ENCODE results near the gene EXOC6. TPM values are rescaled to one million over a fixed set of nuclear protein-coding genes. Genes with fewer than 3 reads are reported as not detected.

EXOC6 gene
- total and polyA plus RNA-seq, 10 of the 15 experiments (the other 5 are each of a cell fraction or from before 2014, with no cell fraction given) = 7.6 to 53.8 (median 13.3) TPM

- H3K27ac ChIP-seq (ENCODE audit: control insufficient read depth, insufficient read depth) = no peak overlapping the region
- BruUV-seq (replicated peaks) = no TSS peak
- TF ChIP-seq CBX5 (IDR thresholded peaks at IDR 0.05; ENCODE audit: low read depth) (no peak), SREBF2 (IDR thresholded peaks at IDR 0.05; ENCODE audit: low read length) (no peak), ZNF592 (IDR thresholded peaks at IDR 0.05) (no peak), EED (IDR thresholded peaks at IDR 0.05; ENCODE audit: low read depth) (no peak), CHD1 (IDR thresholded peaks at IDR 0.05; ENCODE audit: low read depth, low read length) (no peak), LARP7 (IDR thresholded peaks at IDR 0.05) (no peak), SPI1 (IDR thresholded peaks at IDR 0.05; ENCODE audit: borderline replicate concordance, insufficient read depth, low read depth, low read length) (no peak), HSF1 (IDR thresholded peaks at IDR 0.05; ENCODE audit: low read depth, low read length) (no peak), ATF3 (IDR thresholded peaks at IDR 0.05; ENCODE audit: borderline replicate concordance, extremely low read depth, low read depth, low read length) (no peak), HDAC6 (IDR thresholded peaks at IDR 0.05; ENCODE audit: unreplicated experiment) (no peak)
- ChIA-PET SMC1A (ENCODE audit: uncharacterized antibody, unreplicated experiment) (interaction anchor here (0.6 to 1.2 kb wide), 4 partner anchors 13 to 885 kb away, joined by 3 read pairs; no protein-coding TSS in a partner anchor), CTCF (interaction anchor here (1.2 to 6.3 kb wide), 5 partner anchors 55 to 276 kb away, joined by 3 to 44 read pairs (median 6); no protein-coding TSS in a partner anchor), POLR2A (no interaction called here), RAD21 (ENCODE audit: unreplicated experiment) (interaction anchor here (0.5 to 0.9 kb wide), 2 partner anchors 240 to 268 kb away, joined by 3 to 5 read pairs; no protein-coding TSS in a partner anchor)
- no peaks in the 10 kb centered on the region for H3K79me2 ChIP-seq (ENCODE audit: control insufficient read depth, insufficient read depth, low read length)
- no peak overlapping the region for H2AFZ ChIP-seq (ENCODE audit: control insufficient read depth, low read depth, low read length)
- intact Hi-C loops (cut with micrococcal nuclease; ENCODE audit: unreplicated experiment) = loop anchor here (5.0 kb wide), 1 partner anchor 114 kb away; no protein-coding TSS in a partner anchor
- 38% methylated on average over 3 of the region's 3 CpGs for WGBS (ENCODE audit: insufficient coverage, insufficient replicate concordance, low lambda C conversion rate, missing lambda C conversion rate)
- no peak overlapping the region for H3K9ac ChIP-seq (ENCODE audit: control insufficient read depth, insufficient read depth, low read length)
- no peaks in the 10 kb centered on the region for H4K20me1 ChIP-seq (ENCODE audit: control insufficient read depth, insufficient read depth)
- no peak for FAIRE-seq
- peaks cover 0 to 1% of the 10 kb centered on the region in 2 experiments; a peak in 2 of 4 replicates for H3K27me3 ChIP-seq (replicated peaks in 1 of 2; ENCODE audit: control insufficient read depth in 2 of 2, insufficient read depth in 2 of 2, low read length in 1 of 2)
- DNase-seq (ENCODE audit: low read depth, low spot score) = no peak
- no peak overlapping the region for H3K4me2 ChIP-seq (ENCODE audit: control insufficient read depth, insufficient read depth)
- H3K36me3 ChIP-seq (ENCODE audit: control insufficient read depth in 2 of 2, insufficient read depth in 2 of 2, low read length in 1 of 2) = no peaks in the 10 kb centered on the region
- in situ Hi-C loops (cut with MboI) = loop anchor here (5.0 kb wide), 2 partner anchors 211 to 271 kb away; no protein-coding TSS in a partner anchor
- peaks cover 5% of the 10 kb centered on the region; the same call in 1 of the 2 replicates for H3K4me1 ChIP-seq (ENCODE audit: control insufficient read depth, insufficient read depth, low read length)
- H3K4me3 ChIP-seq = no peak overlapping the region
- no peak for ATAC-seq
- H3K9me3 ChIP-seq (replicated peaks; ENCODE audit: control insufficient read depth, insufficient read depth, low read length) = no peaks in the 10 kb centered on the region
Measured at GRCh38 chr10:93081318-93081717, 233.0 kb downstream of the EXOC6 start.
